ENCODE data around the gene KBTBD12. TPM values are rescaled to one million over a fixed set of nuclear protein-coding genes. Genes with fewer than 3 reads are reported as not detected.

Gene KBTBD12
- total and polyA plus RNA-seq, 2 experiments from 2014 or later: 0.02 to 0.66 TPM

DNA sequence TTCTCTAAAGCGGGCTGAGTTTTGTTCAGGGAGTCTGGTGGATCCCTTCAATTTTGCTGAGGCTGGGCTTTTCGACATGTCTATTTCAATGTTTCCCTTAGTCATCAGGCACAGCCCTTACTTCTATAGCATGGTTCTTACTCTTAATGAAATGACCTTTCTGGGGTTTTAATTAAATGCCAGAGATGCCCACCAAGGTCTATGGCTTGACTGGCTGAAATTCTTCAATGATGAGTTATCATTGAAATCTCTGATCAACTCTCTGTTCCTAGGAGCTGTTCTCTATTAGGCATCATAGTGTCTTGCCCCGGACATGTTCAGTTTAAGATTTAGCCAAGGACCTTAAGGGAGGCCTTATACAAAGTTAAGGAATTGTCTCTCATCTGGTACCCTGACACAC is 33.4 kb upstream of the KBTBD12 start:
- Histone ChIP-seq H3K9me3 (ENCODE audit: low read depth) (no peaks in the 10 kb centered on the region), H3K27me3 (no peaks in the 10 kb centered on the region), H3K4me3 (no peak overlapping the region), H3K36me3 (no peaks in the 10 kb centered on the region), H3K4me1 (ENCODE audit: low read depth) (no peaks in the 10 kb centered on the region), H3K27ac (no peak overlapping the region)
- TF ChIP-seq, protein P1, sequence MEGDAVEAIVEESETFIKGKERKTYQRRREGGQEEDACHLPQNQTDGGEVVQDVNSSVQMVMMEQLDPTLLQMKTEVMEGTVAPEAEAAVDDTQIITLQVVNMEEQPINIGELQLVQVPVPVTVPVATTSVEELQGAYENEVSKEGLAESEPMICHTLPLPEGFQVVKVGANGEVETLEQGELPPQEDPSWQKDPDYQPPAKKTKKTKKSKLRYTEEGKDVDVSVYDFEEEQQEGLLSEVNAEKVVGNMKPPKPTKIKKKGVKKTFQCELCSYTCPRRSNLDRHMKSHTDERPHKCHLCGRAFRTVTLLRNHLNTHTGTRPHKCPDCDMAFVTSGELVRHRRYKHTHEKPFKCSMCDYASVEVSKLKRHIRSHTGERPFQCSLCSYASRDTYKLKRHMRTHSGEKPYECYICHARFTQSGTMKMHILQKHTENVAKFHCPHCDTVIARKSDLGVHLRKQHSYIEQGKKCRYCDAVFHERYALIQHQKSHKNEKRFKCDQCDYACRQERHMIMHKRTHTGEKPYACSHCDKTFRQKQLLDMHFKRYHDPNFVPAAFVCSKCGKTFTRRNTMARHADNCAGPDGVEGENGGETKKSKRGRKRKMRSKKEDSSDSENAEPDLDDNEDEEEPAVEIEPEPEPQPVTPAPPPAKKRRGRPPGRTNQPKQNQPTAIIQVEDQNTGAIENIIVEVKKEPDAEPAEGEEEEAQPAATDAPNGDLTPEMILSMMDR (IDR thresholded peaks at IDR 0.05; ENCODE audit: low read depth, low read length): no peak
- no peak for DNase-seq (ENCODE audit: low read depth in 1 of 2, low spot score in 1 of 2)

DNA sequence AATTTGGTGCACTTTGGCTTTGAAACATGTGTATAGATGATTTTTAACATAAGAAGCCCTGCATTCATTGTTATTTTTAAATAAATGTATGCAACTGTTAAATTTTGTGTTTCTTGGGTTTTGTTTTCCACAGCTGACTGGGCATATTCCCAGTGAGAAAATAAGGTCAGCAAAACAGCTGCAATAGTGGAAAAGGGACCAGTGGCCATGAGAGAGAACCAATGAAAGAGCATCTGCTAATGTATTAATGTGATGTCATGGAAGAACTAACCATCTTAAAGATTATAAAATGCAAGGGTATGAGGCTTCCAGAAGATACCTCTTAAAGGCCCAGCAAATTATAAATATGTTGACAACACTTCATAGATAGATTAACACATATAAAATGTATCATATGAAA is 31.0 kb upstream of the KBTBD12 start:
- H3K9me3 ChIP-seq (ENCODE audit: low read depth): no peaks in the 10 kb centered on the region
- TF ChIP-seq, protein P1 (IDR thresholded peaks at IDR 0.05; ENCODE audit: low read depth, low read length): no peak

DNA sequence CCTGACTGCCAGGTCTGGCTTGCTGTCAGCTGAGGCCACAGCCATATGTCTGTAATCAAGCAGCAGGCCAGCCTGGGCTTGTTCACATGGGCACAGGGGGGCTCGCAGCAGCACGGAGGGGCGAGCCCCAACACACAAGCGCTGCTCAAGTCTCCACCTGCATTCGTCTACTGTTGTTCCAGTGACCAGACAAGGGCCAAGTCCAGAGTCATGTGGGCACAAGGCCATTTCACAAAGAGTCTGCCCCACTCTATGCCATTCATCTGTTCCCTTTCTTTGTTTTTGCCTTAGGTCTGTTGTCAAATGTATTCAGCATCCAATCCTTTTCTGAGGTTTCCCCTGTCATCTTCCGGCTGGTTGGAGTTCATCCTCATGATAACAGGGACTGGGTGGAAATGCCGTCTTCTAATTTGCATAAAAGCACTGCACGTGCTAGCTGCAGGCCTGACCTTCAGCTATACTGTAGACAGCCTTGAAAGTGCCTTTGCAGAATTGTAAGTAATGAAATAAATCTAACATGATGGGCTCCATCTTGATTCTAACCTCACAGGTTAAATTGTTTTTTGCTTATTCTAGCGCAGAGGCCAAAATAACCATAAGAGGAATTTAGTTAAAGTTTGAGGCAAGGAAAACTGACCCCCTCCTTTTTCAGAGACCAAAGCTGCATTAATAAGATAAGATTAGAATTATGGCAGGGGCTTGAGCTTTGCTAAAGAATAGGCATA is 28.6 kb upstream of the KBTBD12 start:
- Histone ChIP-seq H3K4me1 (ENCODE audit: low read depth) (no peaks in the 10 kb centered on the region), H3K36me3 (no peaks in the 10 kb centered on the region), H3K9me3 (ENCODE audit: low read depth) (no peaks in the 10 kb centered on the region), H3K27ac (no peak overlapping the region), H3K27me3 (no peaks in the 10 kb centered on the region), H3K4me3 (no peak overlapping the region)
- TF ChIP-seq, protein P1 (IDR thresholded peaks at IDR 0.05; ENCODE audit: low read depth, low read length): no peak
- DNase-seq (ENCODE audit: low read depth in 1 of 2, low spot score in 1 of 2): no peak

More for the DNA sequence above, 31.0 kb upstream of the KBTBD12 start:
- Histone ChIP-seq H3K27me3 (no peaks in the 10 kb centered on the region), H3K36me3 (no peaks in the 10 kb centered on the region), H3K27ac (no peak overlapping the region), H3K4me1 (ENCODE audit: low read depth) (no peaks in the 10 kb centered on the region), H3K4me3 (no peak overlapping the region)
- no peak for DNase-seq (ENCODE audit: low read depth in 1 of 2, low spot score in 1 of 2)

DNA sequence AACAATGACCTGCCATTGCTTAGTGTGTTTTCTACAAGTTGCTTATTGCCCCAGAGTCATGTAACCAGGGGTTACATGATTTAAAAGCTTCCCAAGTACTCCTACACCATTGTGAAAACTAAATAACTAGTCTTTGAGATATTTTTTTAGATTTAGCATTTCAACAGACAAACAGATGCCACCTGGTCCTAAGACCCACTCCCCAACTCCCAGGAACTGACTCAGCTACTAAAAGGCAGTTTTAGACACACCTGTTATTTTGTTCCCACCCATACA is 28.1 kb upstream of the KBTBD12 start:
- no peak overlapping the region for H3K27ac ChIP-seq

DNA sequence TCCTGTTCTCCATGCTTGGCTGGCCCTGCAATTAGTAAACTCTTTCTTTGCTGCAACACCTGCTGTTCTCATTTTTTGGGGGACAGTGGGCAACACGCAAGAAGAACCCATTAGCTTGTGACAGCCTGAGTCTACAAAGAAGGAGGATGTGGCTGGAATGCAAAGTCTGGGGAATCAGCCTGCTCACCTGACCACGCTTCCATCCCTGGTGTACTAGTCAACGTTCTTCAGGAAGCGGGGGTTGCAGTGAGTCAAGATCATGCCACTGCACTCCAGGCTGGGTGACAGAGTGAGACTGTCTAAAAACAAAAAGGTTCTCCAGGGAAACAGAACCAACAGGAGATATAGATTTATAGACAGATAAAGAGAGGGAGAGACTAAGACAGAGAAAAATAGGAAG is 27.7 kb upstream of the KBTBD12 start:
- H3K9me3 ChIP-seq (ENCODE audit: low read depth): no peaks in the 10 kb centered on the region
- no peaks in the 10 kb centered on the region for H3K36me3 ChIP-seq
- TF ChIP-seq, protein P1 (IDR thresholded peaks at IDR 0.05; ENCODE audit: low read depth, low read length): no peak
- no peak for DNase-seq (ENCODE audit: low read depth in 1 of 2, low spot score in 1 of 2)
- no peak overlapping the region for H3K27ac ChIP-seq
- no peak overlapping the region for H3K4me3 ChIP-seq
- H3K4me1 ChIP-seq (ENCODE audit: low read depth): no peaks in the 10 kb centered on the region
- no peaks in the 10 kb centered on the region for H3K27me3 ChIP-seq

More for the DNA sequence above, 28.1 kb upstream of the KBTBD12 start:
- Histone ChIP-seq H3K4me3 (no peak overlapping the region), H3K9me3 (ENCODE audit: low read depth) (no peaks in the 10 kb centered on the region), H3K4me1 (ENCODE audit: low read depth) (no peaks in the 10 kb centered on the region), H3K36me3 (no peaks in the 10 kb centered on the region), H3K27me3 (no peaks in the 10 kb centered on the region)
- no peak for DNase-seq (ENCODE audit: low read depth in 1 of 2, low spot score in 1 of 2)
- TF ChIP-seq, protein P1 (IDR thresholded peaks at IDR 0.05; ENCODE audit: low read depth, low read length): no peak

Data from cardiac muscle cell (in vitro differentiated cells and primary cell).